HG03108 (cell line): ENCODE measurements around the gene CDPF1.

Source experiments
- ATAC-seq: cut with Tn5 transposase; IDR thresholded peaks from one replicate; pipeline ENCODE4 v1.9.1; 2021; ENCODE audit warnings: moderate library complexity; ENCODE audit not compliant: unreplicated experiment

CDPF1 gene

GRCh38 chr22:46250035-46250782 lies at the start of gene CDPF1:
Gene CDPF1 (minus strand): TSS chr22:46250293. CDS start chr22:46248284, 2,009 bp downstream.
- ATAC-seq: peak; percentile 73

GRCh38 chr22:46299101-46299500 lies 49.0 kb upstream of the CDPF1 start:
- no peak for ATAC-seq

- ATAC-seq: no peak
Measured at GRCh38 chr22:46297151-46297812, 47.2 kb upstream of the CDPF1 start.

GRCh38 chr22:46296257-46297150 lies 46.4 kb upstream of the CDPF1 start, which contains the start of gene GTSE1:
Gene GTSE1 (plus strand): TSS chr22:46296870. CDS start chr22:46297401, 531 bp downstream.
- peak; percentile 94 for ATAC-seq

- ATAC-seq: no peak
Measured at GRCh38 chr22:46295277-46295971, 45.3 kb upstream of the CDPF1 start.

GRCh38 chr22:46294784-46295183 lies 44.7 kb upstream of the CDPF1 start:
- ATAC-seq: no peak

GRCh38 chr22:46293577-46294260 lies 43.6 kb upstream of the CDPF1 start:
- ATAC-seq: no peak

GRCh38 chr22:46292732-46293131 lies 42.6 kb upstream of the CDPF1 start:
- no peak for ATAC-seq

- ATAC-seq: no peak
Measured at GRCh38 chr22:46292173-46292572, 42.1 kb upstream of the CDPF1 start.

- no peak for ATAC-seq
Measured at GRCh38 chr22:46290843-46291785, 41.0 kb upstream of the CDPF1 start.

- ATAC-seq: no peak
Measured at GRCh38 chr22:46290121-46290842, 40.2 kb upstream of the CDPF1 start.

GRCh38 chr22:46289244-46289891 lies 39.3 kb upstream of the CDPF1 start:
- no peak for ATAC-seq

GRCh38 chr22:46288846-46289243 lies 38.8 kb upstream of the CDPF1 start:
- ATAC-seq: no peak

- ATAC-seq: peak; percentile 77
Measured at GRCh38 chr22:46287873-46288751, 38.0 kb upstream of the CDPF1 start.

- ATAC-seq: no peak
Measured at GRCh38 chr22:46286941-46287872, 37.1 kb upstream of the CDPF1 start.

- no peak for ATAC-seq
Measured at GRCh38 chr22:46286006-46286405, 35.9 kb upstream of the CDPF1 start.
